ENCODE results near the gene DMRT3. TPM values are rescaled to one million over a fixed set of nuclear protein-coding genes. Genes with fewer than 3 reads are reported as not detected.

The DMRT3 gene
- total and polyA plus RNA-seq, 2 experiments from 2014 or later: 0.28 TPM; not detected in 1

DNA sequence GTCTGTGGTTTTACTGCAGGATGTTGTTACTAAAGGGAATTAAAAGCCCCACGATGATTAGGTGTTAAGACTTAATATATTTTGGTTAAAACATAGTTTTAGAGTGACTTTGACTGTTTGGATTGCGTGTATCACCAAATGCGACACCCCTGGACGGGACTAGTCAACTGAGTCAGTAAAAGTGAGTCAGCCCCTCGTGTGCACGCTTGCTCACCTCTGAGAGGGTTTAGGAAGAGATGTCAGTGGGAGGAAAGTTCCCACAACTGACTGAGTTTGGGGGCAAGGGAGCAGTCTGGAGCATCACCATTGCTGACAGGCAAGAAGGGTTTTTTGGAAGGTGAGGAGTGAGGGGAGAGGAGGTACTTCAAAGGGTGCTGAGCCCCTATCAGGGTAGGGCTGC, 14.4 kb upstream of the DMRT3 start:
- Histone ChIP-seq H3K4me3 (no peak overlapping the region), H2AFZ (no peak overlapping the region), H3K27me3 (peaks cover 82% of the 10 kb centered on the region), H3K4me1 (ENCODE audit: insufficient read depth) (no peaks in the 10 kb centered on the region), H4K20me1 (ENCODE audit: insufficient read depth, poor library complexity, severe bottlenecking) (no peaks in the 10 kb centered on the region), H3K27ac (no peak overlapping the region), H3K36me3 (replicated peaks; ENCODE audit: insufficient read depth, low read depth) (no peaks in the 10 kb centered on the region), H3K9me3 (ENCODE audit: low read depth) (no peaks in the 10 kb centered on the region), H3K79me2 (no peaks in the 10 kb centered on the region), H3K9me2 (replicated peaks; ENCODE audit: insufficient read depth) (no peaks in the 10 kb centered on the region), H3K4me2 (no peak overlapping the region)
- TF ChIP-seq EZH2 (IDR thresholded peaks at IDR 0.05; ENCODE audit: borderline replicate concordance) (no peak), EZH2phosphoT487 (IDR thresholded peaks at IDR 0.05; ENCODE audit: low read depth, severe bottlenecking, unreplicated experiment) (no peak)
- TF ChIP-seq, protein P1, sequence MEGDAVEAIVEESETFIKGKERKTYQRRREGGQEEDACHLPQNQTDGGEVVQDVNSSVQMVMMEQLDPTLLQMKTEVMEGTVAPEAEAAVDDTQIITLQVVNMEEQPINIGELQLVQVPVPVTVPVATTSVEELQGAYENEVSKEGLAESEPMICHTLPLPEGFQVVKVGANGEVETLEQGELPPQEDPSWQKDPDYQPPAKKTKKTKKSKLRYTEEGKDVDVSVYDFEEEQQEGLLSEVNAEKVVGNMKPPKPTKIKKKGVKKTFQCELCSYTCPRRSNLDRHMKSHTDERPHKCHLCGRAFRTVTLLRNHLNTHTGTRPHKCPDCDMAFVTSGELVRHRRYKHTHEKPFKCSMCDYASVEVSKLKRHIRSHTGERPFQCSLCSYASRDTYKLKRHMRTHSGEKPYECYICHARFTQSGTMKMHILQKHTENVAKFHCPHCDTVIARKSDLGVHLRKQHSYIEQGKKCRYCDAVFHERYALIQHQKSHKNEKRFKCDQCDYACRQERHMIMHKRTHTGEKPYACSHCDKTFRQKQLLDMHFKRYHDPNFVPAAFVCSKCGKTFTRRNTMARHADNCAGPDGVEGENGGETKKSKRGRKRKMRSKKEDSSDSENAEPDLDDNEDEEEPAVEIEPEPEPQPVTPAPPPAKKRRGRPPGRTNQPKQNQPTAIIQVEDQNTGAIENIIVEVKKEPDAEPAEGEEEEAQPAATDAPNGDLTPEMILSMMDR (IDR thresholded peaks at IDR 0.05; ENCODE audit: poor library complexity): no peak
- no peak for DNase-seq (ENCODE audit: low spot score)
- WGBS (ENCODE audit: low lambda C conversion rate, missing lambda C conversion rate): 69% methylated on average over 6 of the region's 6 CpGs

DNA sequence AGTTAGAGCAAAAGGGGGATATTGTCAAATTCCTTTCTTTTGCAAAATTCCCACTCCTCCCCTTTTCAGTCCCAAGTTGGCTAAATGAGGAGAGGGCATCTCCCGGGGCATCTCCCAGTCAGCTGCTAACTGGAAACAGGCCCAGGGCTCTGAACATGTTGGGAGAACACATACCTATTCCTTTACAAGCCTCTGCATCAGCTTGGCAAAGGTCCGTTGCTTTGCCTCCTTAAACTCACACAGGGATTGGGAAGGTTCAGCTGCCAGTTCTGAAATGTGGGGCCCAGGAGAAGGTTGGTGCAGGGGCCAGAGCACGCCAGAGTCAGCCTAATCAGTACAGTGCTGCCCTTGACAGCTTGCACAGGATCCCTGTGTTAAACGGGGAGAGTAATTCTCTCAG, 11.0 kb upstream of the DMRT3 start:
- TF ChIP-seq, protein P1 (IDR thresholded peaks at IDR 0.05; ENCODE audit: poor library complexity): no peak
- TF ChIP-seq EZH2phosphoT487 (IDR thresholded peaks at IDR 0.05; ENCODE audit: low read depth, severe bottlenecking, unreplicated experiment): no peak
- no peak for TF ChIP-seq EZH2 (IDR thresholded peaks at IDR 0.05; ENCODE audit: borderline replicate concordance)
- WGBS (ENCODE audit: low lambda C conversion rate, missing lambda C conversion rate): 44% methylated on average over 4 of the region's 4 CpGs

DNA sequence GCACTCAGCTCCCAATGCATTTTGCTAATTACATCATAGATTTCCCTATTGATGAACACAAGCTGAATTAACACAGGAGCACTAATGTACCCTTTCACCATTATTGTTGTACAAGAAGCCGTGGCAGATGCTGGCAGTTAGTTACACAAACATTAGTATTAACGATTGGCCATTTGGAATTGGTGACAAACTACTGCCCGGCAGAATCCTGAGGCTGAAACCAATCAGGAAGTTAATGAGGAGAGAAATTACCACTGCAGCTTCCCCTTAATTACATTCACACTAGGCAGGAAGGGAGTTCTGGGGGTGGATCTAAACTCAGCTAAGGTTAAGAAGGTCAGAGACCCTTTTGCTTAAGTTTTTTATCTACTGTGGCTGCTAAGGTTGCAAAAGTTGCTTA, 9.6 kb upstream of the DMRT3 start:
- H3K4me2 ChIP-seq: no peak overlapping the region
- H3K27ac ChIP-seq: no peak overlapping the region
- no peak for TF ChIP-seq EZH2phosphoT487 (IDR thresholded peaks at IDR 0.05; ENCODE audit: low read depth, severe bottlenecking, unreplicated experiment)
- no peak for TF ChIP-seq EZH2 (IDR thresholded peaks at IDR 0.05; ENCODE audit: borderline replicate concordance)
- H3K9me3 ChIP-seq (ENCODE audit: low read depth): no peaks in the 10 kb centered on the region
- H3K27me3 ChIP-seq: peaks cover 100% of the 10 kb centered on the region
- no peak overlapping the region for H2AFZ ChIP-seq
- H3K36me3 ChIP-seq (replicated peaks; ENCODE audit: insufficient read depth, low read depth): no peaks in the 10 kb centered on the region
- H3K9me2 ChIP-seq (replicated peaks; ENCODE audit: insufficient read depth): no peaks in the 10 kb centered on the region
- no peaks in the 10 kb centered on the region for H4K20me1 ChIP-seq (ENCODE audit: insufficient read depth, poor library complexity, severe bottlenecking)
- no peaks in the 10 kb centered on the region for H3K79me2 ChIP-seq
- H3K4me1 ChIP-seq (ENCODE audit: insufficient read depth): peaks cover 7% of the 10 kb centered on the region
- H3K4me3 ChIP-seq: no peak overlapping the region
- DNase-seq (ENCODE audit: low spot score): no peak
- 35% methylated on average over 3 of the region's 3 CpGs for WGBS (ENCODE audit: low lambda C conversion rate, missing lambda C conversion rate)

More for the DNA sequence above, 11.0 kb upstream of the DMRT3 start:
- no peak for DNase-seq (ENCODE audit: low spot score)
- Histone ChIP-seq H3K27me3 (peaks cover 100% of the 10 kb centered on the region), H3K4me3 (no peak overlapping the region), H3K9me2 (replicated peaks; ENCODE audit: insufficient read depth) (no peaks in the 10 kb centered on the region), H3K4me2 (no peak overlapping the region), H4K20me1 (ENCODE audit: insufficient read depth, poor library complexity, severe bottlenecking) (no peaks in the 10 kb centered on the region), H3K9me3 (ENCODE audit: low read depth) (no peaks in the 10 kb centered on the region), H3K27ac (no peak overlapping the region), H3K79me2 (no peaks in the 10 kb centered on the region), H3K4me1 (ENCODE audit: insufficient read depth) (no peaks in the 10 kb centered on the region), H3K36me3 (replicated peaks; ENCODE audit: insufficient read depth, low read depth) (no peaks in the 10 kb centered on the region), H2AFZ (no peak overlapping the region)

DNA sequence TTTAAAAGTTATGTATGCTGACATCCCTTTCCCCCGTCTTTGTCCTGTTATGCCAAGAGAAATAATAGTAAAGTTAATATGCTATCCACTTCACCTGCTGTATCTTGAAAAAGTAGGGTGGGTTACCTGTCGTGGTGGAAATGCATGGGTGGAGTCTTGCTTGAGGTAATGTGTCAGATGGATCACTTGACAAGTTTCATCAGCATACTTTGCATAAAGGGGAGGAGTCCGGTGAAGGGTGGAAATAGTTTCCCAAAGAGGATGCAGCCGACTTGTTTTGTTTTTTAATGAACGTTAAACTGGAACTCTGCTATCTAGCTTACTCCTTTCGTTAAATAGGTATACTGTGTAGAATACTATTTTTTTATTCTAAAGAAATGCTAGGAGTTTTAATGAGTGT, 9.0 kb upstream of the DMRT3 start:
- peaks cover 100% of the 10 kb centered on the region for H3K27me3 ChIP-seq
- WGBS (ENCODE audit: low lambda C conversion rate, missing lambda C conversion rate): 12% methylated on average over 6 of the region's 6 CpGs
- H3K9me3 ChIP-seq (ENCODE audit: low read depth): no peaks in the 10 kb centered on the region

More for the DNA sequence above, 9.0 kb upstream of the DMRT3 start:
- Histone ChIP-seq H3K9me2 (replicated peaks; ENCODE audit: insufficient read depth) (no peaks in the 10 kb centered on the region), H3K27ac (no peak overlapping the region), H4K20me1 (ENCODE audit: insufficient read depth, poor library complexity, severe bottlenecking) (no peaks in the 10 kb centered on the region), H3K4me2 (no peak overlapping the region), H3K36me3 (replicated peaks; ENCODE audit: insufficient read depth, low read depth) (no peaks in the 10 kb centered on the region), H3K4me1 (ENCODE audit: insufficient read depth) (peaks cover 13% of the 10 kb centered on the region), H3K79me2 (no peaks in the 10 kb centered on the region), H3K4me3 (no peak overlapping the region), H2AFZ (no peak overlapping the region)
- TF ChIP-seq EZH2phosphoT487 (IDR thresholded peaks at IDR 0.05; ENCODE audit: low read depth, severe bottlenecking, unreplicated experiment): no peak
- TF ChIP-seq EZH2 (IDR thresholded peaks at IDR 0.05; ENCODE audit: borderline replicate concordance): peak; percentile 9
- no peak for DNase-seq (ENCODE audit: low spot score)
